H9 (cell line): Measurements from ENCODE around the gene CHD6. TPM values are rescaled to one million over a fixed set of nuclear protein-coding genes. Genes with fewer than 3 reads are reported as not detected.

ENCODE experiments used
- DNase-seq: peaks from one replicate; pipeline ENCODE4 v3.0.0-alpha.2; 2017
- H2AFZ ChIP-seq: one replicate; pipeline ENCODE4 v1.6.1; 2013; ENCODE audit warnings: mild to moderate bottlenecking, low read length, control low read depth, moderate library complexity
- H2AK5ac ChIP-seq: 2 replicates; pipeline ENCODE4 v1.6.1; 2013; ENCODE audit warnings: low read length, control low read depth, mixed read lengths; ENCODE audit not compliant: insufficient read length
- H2BK120ac ChIP-seq: one replicate; pipeline ENCODE4 v1.6.1; 2013; ENCODE audit warnings: low read depth, mild to moderate bottlenecking, low read length, control low read depth, inconsistent platforms; ENCODE audit not compliant: poor library complexity, severe bottlenecking
- H2BK12ac ChIP-seq: 2 replicates; pipeline ENCODE4 v1.6.1; 2013; ENCODE audit warnings: low read length, control low read depth, mixed read lengths, low read depth; ENCODE audit not compliant: insufficient read length
- H2BK15ac ChIP-seq: 2 replicates; pipeline ENCODE4 v1.6.1; 2013; ENCODE audit warnings: low read depth, low read length, control low read depth
- H2BK20ac ChIP-seq: one replicate; pipeline ENCODE4 v1.6.1; 2013; ENCODE audit warnings: low read depth, mild to moderate bottlenecking, low read length, control low read depth, inconsistent platforms; ENCODE audit not compliant: poor library complexity, severe bottlenecking
- H2BK5ac ChIP-seq: 2 replicates; pipeline ENCODE4 v1.6.1; 2013; ENCODE audit warnings: low read length, control low read depth, mixed read lengths; ENCODE audit not compliant: insufficient read length
- H3K14ac ChIP-seq: 2 replicates; pipeline ENCODE4 v1.6.1; 2013; ENCODE audit warnings: low read length, control low read depth; ENCODE audit not compliant: insufficient read depth
- H3K18ac ChIP-seq: 2 replicates; pipeline ENCODE4 v1.6.1; 2013; ENCODE audit warnings: low read depth, mild to moderate bottlenecking, mixed read lengths, low read length, control low read depth; ENCODE audit not compliant: insufficient read length
- H3K23ac ChIP-seq: 2 replicates; pipeline ENCODE4 v1.6.1; 2013; ENCODE audit warnings: low read length, control low read depth, mixed read lengths, low read depth; ENCODE audit not compliant: insufficient read length
- H3K23me2 ChIP-seq: 2 replicates; pipeline ENCODE4 v1.6.1; 2013; ENCODE audit warnings: low read depth, mild to moderate bottlenecking, mixed read lengths, low read length, control low read depth; ENCODE audit not compliant: insufficient read length, poor library complexity, severe bottlenecking
- H3K27ac ChIP-seq: 2 replicates; pipeline ENCODE4 v1.5.1; 2013; ENCODE audit warnings: low read length, control low read depth, mixed read lengths, low read depth; ENCODE audit not compliant: insufficient read length
- H3K27me3 ChIP-seq: 2 replicates; pipeline ENCODE4 v1.6.1; 2013; ENCODE audit warnings: low read length, control low read depth, inconsistent platforms; ENCODE audit not compliant: insufficient read depth
- H3K4ac ChIP-seq: 2 replicates; pipeline ENCODE4 v1.6.1; 2013; ENCODE audit warnings: low read depth, mild to moderate bottlenecking, control low read depth, inconsistent platforms, low read length, moderate library complexity
- H3K4me1 ChIP-seq: 2 replicates; pipeline ENCODE4 v1.6.1; 2013; ENCODE audit warnings: low read length, control low read depth, inconsistent platforms; ENCODE audit not compliant: insufficient read depth
- H3K4me2 ChIP-seq: 2 replicates; pipeline ENCODE4 v1.6.1; 2013; ENCODE audit warnings: low read length, control low read depth, mixed read lengths; ENCODE audit not compliant: insufficient read length, insufficient read depth
- H3K56ac ChIP-seq: 2 replicates; pipeline ENCODE4 v1.6.1; 2013; ENCODE audit warnings: low read depth, mild to moderate bottlenecking, mixed read lengths, low read length, control low read depth; ENCODE audit not compliant: insufficient read length
- H3K79me1 ChIP-seq: 2 replicates; pipeline ENCODE4 v1.6.1; 2013; ENCODE audit warnings: low read depth, mild to moderate bottlenecking, moderate library complexity, low read length, control low read depth, inconsistent platforms; ENCODE audit not compliant: insufficient read depth, poor library complexity, severe bottlenecking
- H3K79me2 ChIP-seq: 2 replicates; pipeline ENCODE4 v1.6.1; 2013; ENCODE audit warnings: low read length, control low read depth, inconsistent platforms; ENCODE audit not compliant: insufficient read depth
- H3K9ac ChIP-seq: 2 replicates; pipeline ENCODE4 v1.6.1; 2013; ENCODE audit warnings: low read length, control low read depth, mixed read lengths; ENCODE audit not compliant: insufficient read length; ENCODE audit errors: extremely low read depth
- H3K9me3 ChIP-seq: one replicate; pipeline ENCODE4 v1.6.1; 2013; ENCODE audit warnings: low read depth, low read length, inconsistent platforms; ENCODE audit not compliant: control insufficient read depth
- H3T11ph ChIP-seq: one replicate; pipeline ENCODE4 v1.6.1; 2013; ENCODE audit warnings: mild to moderate bottlenecking, low read length, control low read depth, inconsistent platforms
- H4K20me1 ChIP-seq: one replicate; pipeline ENCODE4 v1.6.1; 2013; ENCODE audit not compliant: control insufficient read depth, insufficient read length, insufficient read depth
- H4K5ac ChIP-seq: 2 replicates; pipeline ENCODE4 v1.6.1; 2013; ENCODE audit warnings: low read depth, mild to moderate bottlenecking, mixed read lengths, low read length, control low read depth; ENCODE audit not compliant: insufficient read length
- H4K8ac ChIP-seq: replicated peaks from 2 replicates; pipeline ENCODE4 v1.6.1; 2013; ENCODE audit warnings: low read length, control low read depth, mixed read lengths, low read depth; ENCODE audit not compliant: insufficient read length
- H4K91ac ChIP-seq: 2 replicates; pipeline ENCODE4 v1.6.1; 2013; ENCODE audit warnings: low read depth, mild to moderate bottlenecking, moderate library complexity, mixed read lengths, low read length, control low read depth; ENCODE audit not compliant: insufficient read length
- H3K27ac Mint-ChIP-seq, 3 experiments: 2 replicates in 2 of 3; 3 replicates in 1 of 3; pipeline ENCODE4 v1.8.0; 2020 to 2021; ENCODE audit warnings: mixed read lengths in 3 of 3, mild to moderate bottlenecking in 1 of 3, moderate library complexity in 1 of 3
- H3K27me3 Mint-ChIP-seq: 2 replicates; pipeline ENCODE4 v1.8.0; 2021; ENCODE audit warnings: low read depth, mild to moderate bottlenecking, moderate library complexity, mixed read lengths
- H3K36me3 Mint-ChIP-seq, 3 experiments: 2 replicates in 2 of 3; 3 replicates in 1 of 3; pipeline ENCODE4 v1.8.0; 2020 to 2021; ENCODE audit warnings: low read depth in 3 of 3, mixed read lengths in 3 of 3; ENCODE audit not compliant: insufficient read depth in 1 of 3
- H3K4me1 Mint-ChIP-seq, 2 experiments: 2 replicates each; pipeline ENCODE4 v1.8.0; 2020; ENCODE audit warnings: mixed read lengths in 2 of 2
- H3K4me3 Mint-ChIP-seq, 2 experiments: 2 replicates in 1 of 2; 3 replicates in 1 of 2; pipeline ENCODE4 v1.8.0; 2020 to 2021; ENCODE audit warnings: mild to moderate bottlenecking in 2 of 2, mixed read lengths in 2 of 2, moderate library complexity in 1 of 2
- H3K9me3 Mint-ChIP-seq, 2 experiments: 2 replicates in 1 of 2; 3 replicates in 1 of 2; pipeline ENCODE4 v1.8.0; 2020; ENCODE audit warnings: mild to moderate bottlenecking in 2 of 2, mixed read lengths in 2 of 2, moderate library complexity in 1 of 2
- WGBS: extraction: QIAGEN DNeasy Blood & Tissue Kit; methylation state at CpG from one replicate; pipeline ENCODE4 v1.1.7; 2013; ENCODE audit warnings: missing lambda C conversion rate, low lambda C conversion rate, mixed read lengths; ENCODE audit not compliant: insufficient read length; ENCODE audit errors: extremely low coverage; 5-methylcytosine and 5-hydroxymethylcytosine counted together
- total RNA-seq: library from RNA; stranded (reverse); gene quantifications from 2 replicates; pipeline ENCODE4 v1.2.1, GENCODE V29; 2021
- TF ChIP-seq, protein P1 (sequence below): fragments of 200-600 bp; sonication (generic); conservative IDR thresholded peaks from 3 replicates; pipeline ENCODE4 v1.8.0; 2021; ENCODE audit warnings: antibody characterized with exemption, mild to moderate bottlenecking

Gene CHD6
- total RNA-seq, 1 experiment from 2014 or later, result 51.5 TPM

DNA sequence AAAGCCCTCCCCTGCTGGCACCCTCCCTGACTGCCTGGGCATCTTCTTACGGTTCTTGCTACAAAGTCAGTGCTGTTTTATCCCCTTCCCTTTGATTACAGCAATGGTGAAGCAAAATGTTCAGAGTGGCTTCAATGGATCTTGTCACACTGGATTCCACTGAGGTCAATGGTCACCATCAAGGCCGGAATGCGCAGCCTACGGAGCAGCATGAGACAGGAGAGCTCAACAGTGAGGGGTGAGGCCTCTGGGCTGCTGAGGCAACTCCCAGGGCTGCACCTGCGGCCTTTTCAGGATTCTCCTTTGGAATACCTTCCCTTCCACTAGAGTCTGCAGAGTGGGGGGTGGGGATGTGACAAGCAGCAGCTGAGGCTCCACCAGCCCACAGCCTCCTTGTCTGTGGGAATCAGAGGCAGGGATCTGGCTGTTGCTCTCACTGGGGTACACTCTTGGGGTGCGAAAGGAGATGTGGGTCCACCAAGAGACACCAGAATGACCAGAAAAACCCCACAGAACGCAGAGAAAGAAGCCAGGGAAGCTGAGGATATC is 211.2 kb downstream of the CHD6 start:
- H3K9me3 ChIP-seq, result no peaks in the 10 kb centered on the region
- no CpG with 5 or more reads among the region's 7 CpGs for WGBS
- TF ChIP-seq, protein P1, sequence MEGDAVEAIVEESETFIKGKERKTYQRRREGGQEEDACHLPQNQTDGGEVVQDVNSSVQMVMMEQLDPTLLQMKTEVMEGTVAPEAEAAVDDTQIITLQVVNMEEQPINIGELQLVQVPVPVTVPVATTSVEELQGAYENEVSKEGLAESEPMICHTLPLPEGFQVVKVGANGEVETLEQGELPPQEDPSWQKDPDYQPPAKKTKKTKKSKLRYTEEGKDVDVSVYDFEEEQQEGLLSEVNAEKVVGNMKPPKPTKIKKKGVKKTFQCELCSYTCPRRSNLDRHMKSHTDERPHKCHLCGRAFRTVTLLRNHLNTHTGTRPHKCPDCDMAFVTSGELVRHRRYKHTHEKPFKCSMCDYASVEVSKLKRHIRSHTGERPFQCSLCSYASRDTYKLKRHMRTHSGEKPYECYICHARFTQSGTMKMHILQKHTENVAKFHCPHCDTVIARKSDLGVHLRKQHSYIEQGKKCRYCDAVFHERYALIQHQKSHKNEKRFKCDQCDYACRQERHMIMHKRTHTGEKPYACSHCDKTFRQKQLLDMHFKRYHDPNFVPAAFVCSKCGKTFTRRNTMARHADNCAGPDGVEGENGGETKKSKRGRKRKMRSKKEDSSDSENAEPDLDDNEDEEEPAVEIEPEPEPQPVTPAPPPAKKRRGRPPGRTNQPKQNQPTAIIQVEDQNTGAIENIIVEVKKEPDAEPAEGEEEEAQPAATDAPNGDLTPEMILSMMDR, result no peak

More for the DNA sequence above, 211.2 kb downstream of the CHD6 start:
- peaks cover 3 to 4% of the 10 kb centered on the region in 2 experiments; a peak in 3 of 4 replicates for H3K4me1 Mint-ChIP-seq
- Histone ChIP-seq H2AFZ (no peak overlapping the region), H3K79me1 (no peaks in the 10 kb centered on the region), H2BK120ac (no peak overlapping the region), H2BK5ac (no peak overlapping the region), H3K27ac (no peak overlapping the region), H3K23me2 (no peaks in the 10 kb centered on the region), H4K8ac (no peak overlapping the region), H3K14ac (no peak overlapping the region), H3K27me3 (no peaks in the 10 kb centered on the region), H3K4me2 (no peak overlapping the region), H4K5ac (no peak overlapping the region), H3K56ac (no peak overlapping the region), H3K4ac (no peak overlapping the region), H3K79me2 (no peaks in the 10 kb centered on the region), H3K4me1 (no peaks in the 10 kb centered on the region), H3K9ac (no peak overlapping the region), H2BK15ac (no peak overlapping the region), H4K20me1 (no peaks in the 10 kb centered on the region), H2BK12ac (no peak overlapping the region), H2AK5ac (no peak overlapping the region), H3K18ac (no peak overlapping the region), H2BK20ac (no peak overlapping the region), H3K23ac (no peak overlapping the region), H3T11ph (no peak overlapping the region), H4K91ac (no peak overlapping the region)
- H3K27ac Mint-ChIP-seq, result peak overlapping the region in 1 of 3 experiments; percentile 48; a peak in 1 of 7 replicates
- H3K4me3 Mint-ChIP-seq, result no peak overlapping the region
- no peaks in the 10 kb centered on the region for H3K27me3 Mint-ChIP-seq
- H3K36me3 Mint-ChIP-seq, result peaks cover 27 to 79% (median 73%) of the 10 kb centered on the region in 3 experiments
- no peak for DNase-seq
- no peaks in the 10 kb centered on the region for H3K9me3 Mint-ChIP-seq
